ENCODE data around the gene TNNC1.

The TNNC1 gene

DNA sequence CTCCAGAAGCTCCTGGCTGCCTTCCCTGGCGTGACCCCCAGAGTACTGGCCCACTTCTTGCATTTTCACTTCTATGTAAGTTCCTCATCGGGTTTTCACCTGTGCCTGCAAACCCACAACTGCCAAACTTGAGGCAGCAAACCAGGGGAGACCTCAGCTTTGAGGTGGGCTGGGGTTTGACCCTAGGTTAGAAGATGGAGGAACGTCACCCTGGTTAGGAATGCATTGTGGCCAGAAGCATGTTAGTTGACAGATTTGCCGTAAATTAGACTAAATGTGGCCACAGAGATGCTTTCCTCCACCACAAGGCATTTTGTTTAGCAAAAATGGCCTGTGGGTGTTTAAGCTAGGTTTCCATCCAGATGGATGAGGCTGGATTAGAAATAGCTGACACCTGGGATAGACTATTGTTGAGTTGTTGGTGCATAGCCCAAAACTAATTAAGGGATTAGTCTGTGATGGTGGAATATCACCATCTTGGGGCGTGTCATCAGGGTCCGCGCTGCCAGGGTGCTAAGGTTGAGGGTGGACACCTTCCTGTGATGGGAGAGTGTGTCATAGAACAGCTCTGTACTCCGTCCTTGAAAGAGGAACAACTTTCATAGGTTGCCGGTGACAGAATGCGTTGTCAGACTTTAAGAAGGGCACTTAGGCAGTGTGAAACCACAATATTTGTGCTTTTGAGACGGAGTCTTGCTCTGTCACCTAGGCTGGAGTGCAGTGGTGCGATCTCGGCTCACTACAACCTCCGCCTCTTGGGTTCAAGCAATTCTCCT is 5.1 kb upstream of the TNNC1 start:
- in situ Hi-C loops (cut with MboI; ENCODE audit: low sequenced_read_pairs) = no loop called here

DNA sequence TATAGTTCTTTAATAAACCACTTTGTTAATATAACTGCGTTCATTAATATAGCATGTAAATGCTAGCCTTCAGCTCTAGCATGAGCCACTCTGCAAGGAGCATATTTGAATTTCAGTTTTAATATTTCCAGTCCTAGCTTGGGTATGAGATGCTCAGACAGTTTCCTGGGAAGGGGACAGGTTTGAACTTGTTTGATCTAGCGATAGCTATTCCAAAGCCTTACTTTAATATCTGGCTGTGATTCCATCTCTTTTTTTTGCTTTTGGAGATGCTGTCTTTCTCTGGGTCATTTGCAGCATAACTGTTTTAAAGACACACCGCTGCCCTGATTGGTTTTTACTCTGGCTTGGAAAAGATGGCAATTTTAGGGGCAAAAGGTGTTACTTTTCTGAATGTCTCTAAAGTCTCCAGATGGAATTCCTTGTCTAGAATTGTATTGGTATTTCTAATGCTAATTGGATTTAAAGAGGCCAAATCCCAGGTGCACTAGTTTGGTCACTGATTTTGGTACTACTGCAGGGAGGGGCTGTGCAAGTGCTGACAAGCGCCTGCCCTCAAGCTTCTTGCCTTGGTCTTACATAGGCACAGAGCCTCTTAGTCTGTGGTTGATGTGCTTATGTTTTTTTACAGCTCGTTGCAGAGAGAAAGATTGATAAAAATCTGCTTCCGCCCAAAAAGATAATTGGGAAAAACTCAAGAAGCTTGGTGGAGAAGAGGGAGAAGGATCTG is 4.4 kb upstream of the TNNC1 start:
- in situ Hi-C loops (cut with MboI; ENCODE audit: low sequenced_read_pairs) = no loop called here

DNA sequence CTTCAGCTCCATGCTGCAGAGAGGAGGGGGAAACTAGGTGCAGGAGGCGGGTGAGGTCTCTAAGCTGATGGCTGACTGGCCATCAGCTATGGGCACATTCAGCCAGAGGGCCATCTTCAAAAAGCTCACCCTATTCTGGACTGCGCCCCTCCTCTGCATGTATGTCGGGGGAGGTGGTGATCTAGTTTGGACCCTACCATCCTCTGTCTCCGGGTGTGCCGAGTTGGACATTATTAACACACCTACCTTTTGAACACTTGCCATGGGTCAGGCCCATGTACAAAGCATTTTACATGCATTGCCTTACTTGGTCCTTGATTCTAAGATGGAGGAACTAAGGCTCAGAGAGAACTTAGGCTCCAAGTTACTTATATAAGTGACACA is 3.0 kb upstream of the TNNC1 start:
- in situ Hi-C loops (cut with MboI; ENCODE audit: low sequenced_read_pairs) = no loop called here

DNA sequence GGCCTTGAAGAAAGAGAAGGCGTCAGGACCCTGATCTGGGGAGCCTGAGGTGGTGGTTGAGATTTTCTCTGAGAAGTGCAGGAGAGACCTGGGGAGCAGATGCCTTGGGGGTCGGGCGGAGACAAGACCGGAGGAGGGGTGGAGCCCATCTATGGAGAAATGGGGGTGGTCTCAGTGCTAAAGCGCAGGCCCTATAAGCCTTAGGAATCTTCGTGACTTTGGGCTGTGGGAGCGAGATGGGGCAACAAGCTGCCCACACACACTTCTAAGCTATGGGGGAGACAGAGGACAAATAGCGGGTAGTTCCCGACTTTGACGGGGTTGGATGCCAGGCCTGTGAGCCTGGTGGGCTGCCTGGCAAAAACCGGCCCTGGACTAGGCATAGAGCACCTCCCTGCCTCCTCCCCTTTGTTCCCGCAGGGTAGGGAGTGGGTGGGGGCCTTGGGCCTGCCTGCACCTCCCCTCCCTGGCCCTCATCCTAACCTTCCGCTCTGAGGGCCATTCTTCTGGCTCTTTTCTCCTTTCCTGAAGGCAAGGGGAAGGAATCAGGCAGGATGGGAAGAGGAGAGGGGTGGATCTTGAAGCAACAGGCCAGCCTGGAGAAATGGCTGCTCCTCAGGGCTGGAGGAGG is 2.4 kb upstream of the TNNC1 start:
- in situ Hi-C loops (cut with MboI; ENCODE audit: low sequenced_read_pairs) = no loop called here

DNA sequence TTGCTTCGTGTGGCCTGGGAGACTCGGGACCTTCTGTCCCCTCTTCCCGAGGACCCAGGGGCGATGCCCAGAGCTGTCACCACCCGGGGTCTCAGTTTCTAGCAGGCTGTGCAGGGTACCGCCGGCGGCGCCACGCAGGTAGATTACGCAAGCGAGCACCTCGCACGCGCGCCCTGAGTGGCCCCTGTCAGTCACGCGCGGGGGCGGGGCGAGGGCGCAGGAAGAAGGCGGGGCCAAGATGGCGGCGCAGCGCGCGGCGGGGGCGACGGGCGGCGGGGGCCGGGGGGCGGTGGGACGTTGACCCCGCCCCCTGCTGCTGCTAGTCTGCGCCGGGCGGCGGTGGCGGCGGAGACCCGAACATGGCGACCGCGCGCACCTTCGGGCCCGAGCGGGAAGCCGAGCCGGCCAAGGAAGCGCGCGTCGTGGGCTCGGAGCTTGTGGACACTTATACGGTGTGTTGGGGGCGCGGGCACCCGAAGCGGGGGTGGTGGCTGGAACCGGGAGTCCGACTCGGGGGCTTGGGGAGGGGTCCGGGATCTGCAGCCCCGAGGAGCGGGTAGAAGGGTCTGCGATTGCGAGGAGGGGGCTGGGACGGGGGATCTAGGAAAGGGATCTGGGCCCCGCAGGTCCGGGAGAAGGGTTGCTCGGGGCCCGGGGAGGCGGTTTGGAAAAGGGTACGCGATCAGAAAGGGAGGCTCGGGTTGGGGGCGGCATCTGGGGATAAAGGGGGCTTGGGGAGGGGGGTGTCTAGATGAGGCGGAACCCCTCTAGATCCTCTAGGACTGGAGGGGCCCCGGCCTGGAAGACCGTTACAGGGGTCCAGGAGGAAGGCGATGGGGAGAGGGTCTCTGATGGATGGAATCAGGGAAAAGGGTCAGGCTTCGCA is 1.7 kb upstream of the TNNC1 start, which contains the start of gene NISCH:
Gene NISCH (plus strand): TSS at position 322 of the 886 bp plus-strand sequence. CDS start 38 bp downstream, at position 360.
- in situ Hi-C loops (cut with MboI; ENCODE audit: low sequenced_read_pairs) = no loop called here

DNA sequence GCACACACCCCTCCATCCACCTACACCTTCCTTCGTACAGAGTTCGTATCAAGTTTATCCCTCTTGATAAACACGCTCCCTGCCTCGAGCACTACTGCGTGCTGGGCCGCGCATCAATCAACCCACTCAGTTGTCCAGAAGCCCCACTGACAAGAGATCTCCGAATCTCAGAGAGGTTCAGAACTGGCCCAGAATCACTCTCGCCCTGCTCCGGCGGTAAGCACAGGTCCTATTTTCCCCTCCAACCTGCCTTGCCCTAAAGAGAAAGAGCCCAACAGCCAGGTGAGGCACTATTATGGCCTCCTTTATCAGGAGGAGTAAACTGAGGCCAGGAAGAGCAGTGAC is 1.1 kb upstream of the TNNC1 start:
- in situ Hi-C loops (cut with MboI; ENCODE audit: low sequenced_read_pairs) = no loop called here

DNA sequence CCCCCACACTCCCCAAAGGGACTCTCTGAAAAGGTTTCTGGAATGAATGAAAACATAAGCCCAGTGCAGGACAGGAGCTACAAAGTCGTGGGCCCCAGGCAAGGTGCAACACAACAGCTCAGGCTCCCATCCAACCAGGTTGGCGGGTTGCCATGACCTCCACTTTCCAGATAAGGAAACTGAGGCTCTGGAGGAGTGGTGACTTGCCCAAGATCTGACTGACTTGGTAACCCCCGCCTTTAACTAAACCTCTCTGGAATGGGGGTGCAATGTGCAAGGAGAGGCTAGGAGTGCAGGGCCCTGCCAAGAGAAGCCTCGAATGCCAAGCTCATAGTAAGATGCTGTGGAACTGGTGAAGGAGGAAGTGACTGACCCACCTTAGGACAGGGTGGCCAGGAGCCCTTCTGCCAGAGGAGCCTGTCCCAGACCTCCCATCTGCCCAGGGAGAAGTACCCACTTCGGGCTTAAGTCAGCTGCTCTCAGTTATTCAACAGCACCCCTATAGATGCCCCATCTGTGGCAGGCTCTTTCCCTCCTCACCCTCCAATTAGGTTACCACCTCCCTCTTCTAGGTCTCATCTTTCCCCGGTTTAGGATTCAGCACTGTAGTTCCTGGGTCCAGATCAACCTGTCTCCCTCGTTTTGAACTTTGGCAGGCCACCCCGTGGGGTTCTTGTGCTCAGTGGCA is 553 bp upstream of the TNNC1 start:
- in situ Hi-C loops (cut with MboI; ENCODE audit: low sequenced_read_pairs) = no loop called here

DNA sequence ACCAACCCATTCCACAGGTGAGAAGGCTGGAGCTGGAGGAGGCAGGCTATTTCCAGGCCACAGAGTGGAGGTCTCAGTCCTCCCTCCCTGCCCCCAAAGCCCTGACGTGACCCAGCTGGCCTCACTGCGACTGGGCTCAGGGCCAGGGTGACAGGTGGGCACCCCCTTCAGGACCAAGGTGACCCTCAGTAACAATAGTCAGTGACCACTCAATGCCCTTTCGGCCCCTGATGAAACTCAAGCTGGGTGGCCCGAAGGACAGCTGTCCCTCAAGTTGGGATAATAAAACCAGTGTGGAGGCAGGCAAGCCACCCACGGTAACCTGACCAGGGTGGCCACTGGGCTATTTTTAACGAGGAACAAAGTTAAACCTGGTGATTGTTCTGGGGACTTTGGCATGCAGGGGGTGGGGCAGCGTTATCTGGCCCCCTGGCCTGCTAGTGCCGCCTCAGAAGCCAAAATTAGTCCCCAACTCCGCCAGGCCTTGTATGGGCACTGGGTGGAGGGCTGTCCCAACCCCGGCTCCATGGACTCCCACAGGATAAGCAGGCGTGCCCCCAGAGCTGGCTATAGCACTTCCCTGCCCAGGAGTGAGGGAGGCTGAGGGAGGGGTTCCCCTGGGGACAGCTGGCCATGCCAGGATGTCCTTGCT is 1.1 kb downstream of the TNNC1 start:
- in situ Hi-C loops (cut with MboI; ENCODE audit: low sequenced_read_pairs) = no loop called here

DNA sequence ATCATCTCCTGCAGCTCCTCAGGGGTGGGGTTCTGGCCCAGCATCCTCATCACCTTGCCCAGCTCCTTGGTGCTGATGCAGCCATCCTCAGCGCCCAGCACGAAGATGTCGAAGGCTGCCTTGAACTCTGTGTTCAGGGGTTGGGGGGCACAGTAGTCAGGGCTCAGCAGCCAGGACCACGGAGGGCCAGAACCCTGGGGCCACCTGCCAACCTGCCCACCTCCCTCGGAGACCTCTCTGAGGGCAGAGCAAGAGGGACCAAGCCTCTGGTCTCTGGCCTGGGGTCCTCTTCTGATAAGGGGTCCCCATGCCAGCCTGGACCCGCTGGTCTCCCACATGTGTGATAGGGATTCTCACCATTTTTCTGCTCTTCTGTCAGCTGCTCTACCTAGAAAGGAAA is 1.7 kb downstream of the TNNC1 start:
- in situ Hi-C loops (cut with MboI; ENCODE audit: low sequenced_read_pairs) = no loop called here

DNA sequence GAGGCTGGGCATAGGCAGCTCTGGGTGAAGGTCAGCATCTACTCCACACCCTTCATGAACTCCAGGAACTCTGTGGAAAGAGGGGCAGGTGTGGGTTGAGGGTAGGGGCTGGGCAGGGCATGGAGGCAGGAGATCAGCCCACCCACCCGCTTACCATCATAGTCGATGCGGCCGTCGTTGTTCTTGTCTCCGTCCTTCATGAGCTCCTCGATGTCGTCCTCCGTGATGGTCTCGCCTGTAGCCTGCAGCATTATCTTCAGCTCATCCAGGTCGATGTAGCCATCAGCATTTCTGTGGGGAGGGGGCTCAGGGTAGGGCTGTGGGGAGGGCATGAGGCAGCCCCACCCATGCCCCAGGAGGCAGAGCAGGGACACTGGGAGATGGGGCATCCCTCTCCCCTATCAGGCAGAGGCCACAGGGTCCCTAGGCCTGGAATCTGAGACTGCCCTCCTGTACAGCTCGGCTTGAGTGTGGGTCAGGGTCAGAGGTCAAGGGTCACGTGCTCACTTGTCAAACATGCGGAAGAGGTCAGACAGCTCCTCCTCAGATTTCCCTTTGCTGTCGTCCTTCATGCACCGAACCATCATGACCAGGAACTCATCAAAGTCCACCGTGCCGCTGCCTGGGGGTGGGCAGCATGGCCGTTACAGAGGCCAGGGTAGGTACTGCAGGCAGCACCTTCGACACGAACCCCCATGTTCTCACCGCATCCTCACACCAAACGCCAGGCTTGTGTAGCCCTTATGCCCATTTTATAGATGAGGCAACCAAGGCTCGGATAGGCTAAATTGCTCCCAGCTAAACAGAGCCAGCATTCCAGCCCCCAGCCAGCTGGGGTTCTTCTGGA is 2.4 kb downstream of the TNNC1 start:
- in situ Hi-C loops (cut with MboI; ENCODE audit: low sequenced_read_pairs) = no loop called here

DNA sequence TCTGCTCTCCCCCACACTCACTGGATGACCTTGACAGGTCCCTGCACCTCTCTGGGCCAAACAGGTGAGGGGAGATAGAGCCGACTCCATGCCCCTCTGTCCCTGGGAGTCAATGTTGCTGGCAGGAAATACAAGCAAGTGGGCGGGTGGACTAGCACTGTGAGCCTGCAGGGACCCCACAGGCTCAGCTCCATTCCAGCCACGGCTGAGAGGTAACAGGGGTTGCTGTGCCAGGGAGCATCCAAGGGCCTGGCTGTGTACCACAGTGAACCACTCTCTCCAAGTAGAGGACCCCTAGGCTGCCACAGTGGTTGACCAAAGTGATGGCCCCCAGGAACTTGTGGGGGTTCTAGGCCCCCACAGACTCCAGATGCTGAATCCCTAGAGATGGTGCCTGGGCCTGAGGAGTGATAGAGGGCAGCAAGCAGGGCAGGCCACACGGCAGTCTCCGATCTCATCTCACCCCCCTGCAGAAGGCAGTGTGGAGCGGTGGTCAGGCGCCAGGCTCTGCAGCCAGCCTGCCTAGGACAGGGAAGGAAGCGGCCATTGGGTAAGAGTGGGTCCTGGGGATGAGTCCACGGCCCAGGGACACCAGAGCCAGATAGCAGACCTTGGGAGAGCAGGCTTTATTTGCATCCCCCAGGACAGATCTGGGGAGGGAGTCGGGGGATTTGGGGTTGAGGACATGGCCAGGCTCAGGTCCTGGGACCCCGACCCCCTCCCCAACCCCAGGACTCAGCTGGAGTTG is 3.2 kb downstream of the TNNC1 start:
- in situ Hi-C loops (cut with MboI; ENCODE audit: low sequenced_read_pairs) = no loop called here

DNA sequence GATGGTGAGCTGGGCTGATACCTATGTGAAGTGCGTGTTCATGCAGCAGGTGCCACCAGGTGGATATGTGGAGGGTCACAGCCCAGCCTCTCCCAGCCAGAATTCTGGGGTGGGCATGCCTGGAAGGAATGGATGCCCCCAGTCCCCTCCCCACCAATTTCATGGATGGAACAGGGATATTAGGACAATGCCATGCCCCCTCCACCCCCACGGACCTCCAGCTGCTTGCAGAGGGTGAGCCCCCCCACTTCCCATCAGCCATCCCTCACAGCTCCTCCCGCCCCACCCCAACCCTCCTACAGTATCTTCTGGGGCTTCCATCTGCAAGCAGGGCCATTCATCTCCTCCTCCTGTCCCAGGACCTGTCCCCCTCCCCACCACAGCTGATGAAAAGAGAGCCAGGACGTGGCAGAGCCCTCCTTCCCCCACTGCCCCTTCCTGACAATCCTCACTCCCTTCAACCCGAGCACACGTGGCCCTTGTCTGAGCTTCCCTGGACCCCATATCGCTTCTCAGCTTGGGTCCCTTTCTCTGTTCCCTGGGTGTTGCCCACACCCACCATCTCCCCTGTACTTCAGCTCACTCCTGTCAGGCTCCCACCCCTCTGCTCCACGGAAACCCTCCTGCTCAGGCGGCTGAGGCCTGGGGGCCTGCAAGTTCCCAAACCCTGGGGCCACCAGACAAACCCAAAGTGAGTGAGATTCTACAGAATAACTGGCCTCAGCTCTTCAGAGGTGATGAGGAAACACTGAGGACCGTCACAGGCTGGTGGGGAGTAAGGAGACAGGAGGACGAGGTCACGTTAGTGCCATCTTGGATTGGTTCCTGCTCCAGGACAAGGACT is 6.1 kb downstream of the TNNC1 start:
- in situ Hi-C loops (cut with MboI; ENCODE audit: low sequenced_read_pairs) = no loop called here

DNA sequence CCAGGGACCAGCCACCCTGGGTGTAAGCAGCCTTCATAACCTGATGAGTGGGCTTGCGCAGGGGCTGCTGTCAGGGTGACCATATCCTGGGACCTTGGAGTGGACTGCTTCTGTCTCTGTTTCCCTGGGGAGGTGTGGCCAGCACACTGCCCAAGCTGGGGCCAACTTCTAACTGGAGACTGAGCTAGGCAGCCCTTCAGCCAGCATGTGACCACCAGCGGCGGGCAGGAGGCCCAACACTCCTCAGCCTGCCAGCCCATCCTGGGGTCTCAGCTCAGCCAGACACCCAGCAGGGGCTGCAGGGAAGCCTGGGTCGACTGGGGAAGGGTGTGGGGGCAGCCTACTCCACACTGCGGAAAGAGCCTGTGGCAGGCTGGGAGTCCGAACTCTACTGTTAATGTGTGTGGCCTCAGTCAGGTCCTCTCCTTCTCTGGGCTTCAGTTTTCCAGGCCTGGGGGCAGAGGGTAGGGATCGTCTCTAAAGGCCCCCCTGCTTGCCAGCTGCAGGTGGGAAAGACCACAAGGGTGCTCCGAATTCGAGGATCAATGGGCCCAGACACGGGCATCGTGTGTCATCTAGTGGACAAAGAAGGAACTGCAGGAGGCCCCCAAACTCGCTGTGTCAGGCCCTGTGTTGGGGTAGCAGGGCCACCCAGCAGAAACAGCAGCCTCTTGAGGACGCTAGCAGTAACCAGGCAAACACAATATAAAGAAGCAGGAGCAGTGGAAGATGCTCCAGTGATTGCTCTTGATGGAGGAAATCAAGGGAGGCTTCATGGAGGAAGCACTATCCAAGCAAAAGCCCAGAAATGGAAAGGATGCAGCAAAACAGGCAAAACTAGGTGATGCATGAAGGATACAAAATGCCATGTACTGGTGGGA is 7.0 kb downstream of the TNNC1 start:
- in situ Hi-C loops (cut with MboI; ENCODE audit: low sequenced_read_pairs) = no loop called here

DNA sequence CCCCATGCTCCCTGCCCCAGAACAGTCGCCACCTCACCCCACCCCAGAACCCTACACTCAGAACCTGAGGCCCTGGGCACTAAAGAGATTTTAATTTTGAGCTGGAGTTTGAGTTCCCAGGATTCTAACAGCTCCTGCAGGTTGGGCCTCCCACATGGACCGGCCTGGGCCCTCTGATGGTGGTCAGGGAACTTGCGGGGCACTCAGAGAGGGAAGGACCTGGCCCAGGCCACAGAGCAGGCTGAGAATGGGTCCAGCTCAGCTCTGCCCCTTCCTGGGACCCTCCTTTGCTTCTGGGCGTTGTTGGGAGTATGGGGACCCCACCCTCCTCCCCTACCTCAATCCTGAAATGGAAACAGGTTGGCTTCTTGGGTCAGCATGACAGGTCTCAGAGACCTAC is 7.8 kb downstream of the TNNC1 start:
- in situ Hi-C loops (cut with MboI; ENCODE audit: low sequenced_read_pairs) = no loop called here

DNA sequence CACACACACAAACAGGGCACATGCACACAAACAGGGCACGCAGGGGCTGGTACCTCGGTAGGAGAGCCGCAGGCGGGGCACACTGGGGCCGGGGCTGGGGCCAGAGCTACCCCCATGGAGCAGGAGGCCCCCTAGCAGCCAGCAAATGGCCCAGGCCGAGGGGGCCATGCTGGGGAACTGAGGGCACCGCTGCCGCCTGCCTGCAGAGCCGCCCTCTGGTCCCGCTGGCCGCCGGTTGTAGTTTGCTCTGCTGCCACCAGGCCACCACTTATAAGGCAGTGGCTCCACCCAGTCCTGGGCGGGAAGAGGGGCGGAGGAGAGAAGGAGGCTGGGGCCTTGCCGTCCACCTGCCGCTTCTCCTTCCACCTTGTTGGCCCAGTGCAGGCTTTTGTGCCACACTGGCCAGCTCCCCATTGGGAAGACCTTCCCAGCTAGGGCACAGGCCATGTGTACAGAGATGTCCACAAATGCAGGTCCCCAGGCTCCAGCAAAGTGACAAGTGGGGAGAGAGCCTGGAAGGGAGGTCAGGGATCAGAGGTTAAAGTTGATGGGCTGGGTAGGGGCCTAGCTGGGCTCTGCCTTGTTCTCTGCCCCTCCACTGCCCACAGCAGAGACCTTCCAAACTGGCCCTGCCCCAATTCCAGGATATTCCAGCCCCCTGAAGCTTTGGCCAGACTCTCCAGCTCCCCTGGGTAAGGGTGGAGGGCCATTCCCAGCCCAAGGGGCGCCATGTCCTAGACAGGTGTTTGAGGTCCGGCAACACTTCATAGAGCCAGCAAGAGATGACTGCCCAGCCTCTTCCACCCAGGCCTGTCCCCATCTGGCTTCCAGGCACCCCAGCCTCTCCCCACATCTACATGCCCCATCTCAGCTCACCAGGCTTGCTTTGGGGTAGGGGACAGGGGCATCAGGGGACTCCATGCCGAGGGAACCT is 8.7 kb downstream of the TNNC1 start, which contains the start of gene SEMA3G:
Gene SEMA3G (minus strand): TSS at position 244 of the 934 bp plus-strand sequence. CDS start 76 bp downstream, at position 168.
- in situ Hi-C loops (cut with MboI; ENCODE audit: low sequenced_read_pairs) = no loop called here
